GM21528 (cell line): ENCODE results near the gene CCDC7.
"Not testable (repeated sequence)": the region's sequence is repeated elsewhere in the genome, so short reads cannot be mapped to it uniquely, and the experiment has no call there.

Source experiments
- ATAC-seq: cut with Tn5 transposase; IDR thresholded peaks from one replicate; pipeline ENCODE4 v1.9.1; 2021; ENCODE audit warnings: mild to moderate bottlenecking, moderate library complexity; ENCODE audit not compliant: unreplicated experiment, low FRiP score

Gene CCDC7

DNA sequence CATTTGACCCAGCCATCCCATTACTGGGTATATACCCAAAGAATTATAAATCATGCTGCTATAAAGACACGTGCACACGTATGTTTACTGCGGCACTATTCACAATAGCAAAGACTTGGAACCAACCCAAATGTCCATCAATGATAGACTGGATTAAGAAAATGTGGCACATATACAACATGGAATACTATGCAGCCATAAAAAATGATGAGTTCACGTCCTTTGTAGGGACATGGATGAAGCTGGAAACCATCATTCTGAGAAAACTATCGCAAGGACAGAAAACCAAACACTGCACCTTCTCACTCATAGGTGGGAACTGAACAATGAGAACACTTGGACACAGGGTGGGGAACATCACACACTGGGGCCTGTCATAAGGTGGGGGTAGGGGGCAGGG is 471.9 kb downstream of the CCDC7 start:
- not testable (repeated sequence) for ATAC-seq

DNA sequence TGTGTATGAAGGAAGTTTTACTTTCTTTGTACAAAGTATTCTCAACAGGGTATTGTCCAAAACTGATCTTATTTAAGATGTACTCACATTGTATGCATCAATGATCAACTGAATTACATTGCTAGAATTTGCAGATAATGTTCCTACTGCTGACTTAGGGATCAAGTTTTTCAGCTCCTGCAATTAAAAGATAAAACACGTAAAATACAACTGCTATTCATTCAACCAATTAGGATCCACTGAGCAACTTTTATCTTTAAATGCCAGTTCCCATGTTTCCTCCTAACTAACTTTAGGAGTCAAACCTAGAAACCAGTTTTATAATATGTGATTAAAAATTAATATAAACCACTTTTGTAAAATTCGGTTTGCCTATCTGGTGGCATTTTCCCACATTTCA is 476.2 kb downstream of the CCDC7 start:
- no peak for ATAC-seq

DNA sequence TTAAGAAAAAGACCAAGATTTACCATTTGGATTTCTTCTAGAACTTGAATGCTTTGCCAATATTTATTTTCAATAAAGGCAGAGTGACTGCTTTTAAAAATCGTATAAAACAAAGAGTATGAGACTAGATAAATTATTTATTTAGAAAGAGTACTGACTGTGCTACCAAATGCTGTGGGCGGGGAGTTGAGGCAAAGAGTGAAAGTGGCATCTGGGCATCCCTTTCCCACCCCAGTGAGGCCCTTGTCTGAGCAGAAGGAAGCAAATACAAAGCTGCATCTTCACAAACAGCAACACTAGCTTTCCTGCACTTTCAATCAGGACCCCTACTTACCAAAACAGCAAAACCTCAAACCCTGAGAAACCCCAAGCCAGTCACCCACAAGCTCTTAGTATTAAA is 477.2 kb downstream of the CCDC7 start:
- ATAC-seq = no peak

DNA sequence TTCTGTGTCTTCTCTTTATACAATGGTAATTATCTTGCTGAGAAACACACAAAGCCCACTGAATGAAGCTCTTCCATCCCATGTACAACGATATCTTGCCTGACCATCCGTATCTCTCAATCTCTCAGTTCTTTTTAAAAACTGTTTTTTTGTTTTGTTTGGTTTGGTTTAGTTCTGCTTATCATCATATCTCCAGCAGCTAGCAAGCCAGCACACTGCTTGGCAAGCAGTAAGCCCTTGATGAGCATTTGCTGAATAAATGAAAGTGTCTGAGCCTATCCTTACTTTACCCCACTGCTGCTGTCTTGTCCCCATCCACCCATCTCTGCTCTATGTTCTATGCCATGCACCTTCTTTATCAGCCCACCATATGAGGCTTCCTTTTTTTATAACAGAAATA is 477.9 kb downstream of the CCDC7 start:
- ATAC-seq = no peak
